GM12878 (cell line): ENCODE data around the gene DLG2. TPM values are rescaled to one million over a fixed set of nuclear protein-coding genes. Genes with fewer than 3 reads are reported as not detected.

Source experiments
- ATAC-seq: fragments of 200-7000 bp; cut with Tn5 transposase; 3 replicates; pipeline ENCODE4 v1.9.1; 2020; ENCODE audit warnings: mild to moderate bottlenecking, moderate library complexity
- BruUV-seq: library from RNA; stranded (reverse); fragments of 400-500 nt; replicated peaks from 2 replicates; lab custom pipeline; 2021; lab: Mats Ljungman, UMichigan
- CTCF ChIA-PET: fragments of 300-600 bp; sonication (Branson Sonifier 250); formaldehyde crosslinking; extraction: SDS; loops from one replicate; lab custom pipeline; 2021; ENCODE audit warnings: inconsistent platforms; lab: Yijun Ruan, JAX
- POLR2A ChIA-PET: fragments of 350-600 bp; formaldehyde crosslinking; extraction: SDS; loops from one replicate; lab custom pipeline; 2021; ENCODE audit warnings: inconsistent platforms; lab: Charles Lee
- RAD21 ChIA-PET: fragments of 300-600 bp; sonication (Branson Sonifier 250); formaldehyde crosslinking; loops from one replicate; lab custom pipeline; 2023; ENCODE audit warnings: antibody characterized with exemption; ENCODE audit not compliant: unreplicated experiment; lab: Charles Lee
- SMC1A ChIA-PET: fragments of 300-600 bp; sonication (Branson Sonifier 250); formaldehyde crosslinking; loops from one replicate; lab custom pipeline; 2023; ENCODE audit not compliant: unreplicated experiment, uncharacterized antibody; lab: Charles Lee
- DNase-seq: peaks from one replicate; pipeline ENCODE4 v3.0.0-alpha.2; 2011; ENCODE audit warnings: low read depth, low spot score
- FAIRE-seq: peaks from 3 replicates; lab custom pipeline; 2011; peaks lifted over from hg19 to GRCh38; lab: Jason Lieb, UNC
- H2AFZ ChIP-seq: 2 replicates; pipeline ENCODE4 v1.6.0; 2011; ENCODE audit warnings: low read depth, low read length, control low read depth; ENCODE audit not compliant: control insufficient read depth
- H3K27ac ChIP-seq: 2 replicates; pipeline ENCODE4 v1.5.1; 2011; ENCODE audit warnings: control low read depth; ENCODE audit not compliant: control insufficient read depth, insufficient read depth
- H3K27me3 ChIP-seq, 2 experiments: replicated peaks in 1 of 2; 2 replicates each; pipeline versions ENCODE4 v1.6.0 to v1.6.1; 2011; ENCODE audit warnings: low read length in 1 of 2; ENCODE audit not compliant: control insufficient read depth in 2 of 2, insufficient read depth in 2 of 2
- H3K36me3 ChIP-seq, 2 experiments: 2 replicates each; pipeline ENCODE4 v1.5.1; 2011; ENCODE audit warnings: low read length in 1 of 2; ENCODE audit not compliant: control insufficient read depth in 2 of 2, insufficient read depth in 2 of 2
- H3K4me1 ChIP-seq: 2 replicates; pipeline ENCODE4 v1.6.1; 2011; ENCODE audit warnings: mild to moderate bottlenecking, low read length, moderate library complexity, mixed read lengths; ENCODE audit not compliant: control insufficient read depth, insufficient read depth
- H3K4me2 ChIP-seq: 2 replicates; pipeline ENCODE4 v1.6.0; 2011; ENCODE audit warnings: control low read depth; ENCODE audit not compliant: control insufficient read depth, insufficient read depth
- H3K4me3 ChIP-seq: fragments of 200-600 bp; sonication (generic); 2 replicates; pipeline ENCODE4 v1.5.1; 2016
- H3K79me2 ChIP-seq: 2 replicates; pipeline ENCODE4 v1.6.0; 2011; ENCODE audit warnings: low read length; ENCODE audit not compliant: control insufficient read depth, insufficient read depth
- H3K9ac ChIP-seq: 2 replicates; pipeline ENCODE4 v1.8.0; 2011; ENCODE audit warnings: low read length, control low read depth, mixed read lengths; ENCODE audit not compliant: control insufficient read depth, insufficient read depth
- H3K9me3 ChIP-seq: replicated peaks from 3 replicates; pipeline ENCODE4 v1.5.1; 2011; ENCODE audit warnings: mild to moderate bottlenecking, low read length; ENCODE audit not compliant: control insufficient read depth, insufficient read depth
- H4K20me1 ChIP-seq: 2 replicates; pipeline ENCODE4 v1.6.0; 2011; ENCODE audit not compliant: control insufficient read depth, insufficient read depth
- ASH2L ChIP-seq: fragments of 300-600, 200-600 bp; sonication (generic); IDR thresholded peaks from 2 replicates; pipeline ENCODE4 v1.6.1; 2017; ENCODE audit warnings: low read depth, mild to moderate bottlenecking, borderline replicate concordance
- ATF7 ChIP-seq: fragments of 450-650 bp; IDR thresholded peaks from 2 replicates; pipeline ENCODE4 v1.6.1; 2016; ENCODE audit warnings: low read depth, mild to moderate bottlenecking
- BCL11A ChIP-seq: IDR thresholded peaks from 2 replicates; pipeline ENCODE4 v1.6.1; 2011; ENCODE audit warnings: low read depth, low read length
- JUND ChIP-seq: IDR thresholded peaks from 2 replicates; pipeline ENCODE4 v1.6.1; 2012; ENCODE audit warnings: low read depth, mild to moderate bottlenecking, low read length, improper control_type of control experiment, moderate library complexity
- MAX ChIP-seq: IDR thresholded peaks from 2 replicates; pipeline ENCODE4 v1.6.1; 2012; ENCODE audit warnings: low read depth, low read length, improper control_type of control experiment
- NFIC ChIP-seq: IDR thresholded peaks from 2 replicates; pipeline ENCODE4 v1.6.1; 2012; ENCODE audit warnings: low read depth, mild to moderate bottlenecking, inconsistent platforms, low read length, moderate library complexity
- NR2C1 ChIP-seq: fragments of 450-650 bp; IDR thresholded peaks from 2 replicates; pipeline ENCODE4 v1.6.1; 2017; ENCODE audit warnings: antibody characterized with exemption, mild to moderate bottlenecking, moderate library complexity
- POLR2AphosphoS5 ChIP-seq: IDR thresholded peaks from 2 replicates; pipeline ENCODE4 v1.6.1; 2011; ENCODE audit warnings: mild to moderate bottlenecking, low read length, inconsistent platforms
- SMAD1 ChIP-seq: fragments of 450-650 bp; IDR thresholded peaks from 2 replicates; pipeline ENCODE4 v1.6.1; 2018; ENCODE audit warnings: mild to moderate bottlenecking, low read depth; ENCODE audit not compliant: partially characterized antibody
- SMARCA5 ChIP-seq: fragments of 450-650 bp; IDR thresholded peaks from 2 replicates; pipeline ENCODE4 v1.6.1; 2017; ENCODE audit warnings: mild to moderate bottlenecking
- SREBF1 ChIP-seq: IDR thresholded peaks from 2 replicates; pipeline ENCODE4 v1.6.1; 2012; ENCODE audit warnings: mild to moderate bottlenecking, low read length
- STAT1 ChIP-seq: fragments of 450-650 bp; conservative IDR thresholded peaks from 2 replicates; pipeline ENCODE4 v1.6.1; 2014; ENCODE audit warnings: antibody characterized with exemption, mild to moderate bottlenecking
- TAF1 ChIP-seq: IDR thresholded peaks from 2 replicates; pipeline ENCODE4 v1.6.1; 2011; ENCODE audit warnings: mild to moderate bottlenecking, low read depth, low read length, borderline replicate concordance
- YY1 ChIP-seq: IDR thresholded peaks from 2 replicates; pipeline ENCODE4 v1.6.1; 2011; ENCODE audit warnings: low read depth, mild to moderate bottlenecking, low read length
- ZNF207 ChIP-seq: fragments of 450-650 bp; IDR thresholded peaks from 2 replicates; pipeline ENCODE4 v1.6.1; 2014; ENCODE audit warnings: antibody characterized with exemption, mild to moderate bottlenecking, borderline replicate concordance
- ZNF384 ChIP-seq: IDR thresholded peaks from 2 replicates; pipeline ENCODE4 v1.6.1; 2012; ENCODE audit warnings: low read depth, mild to moderate bottlenecking, low read length, improper control_type of control experiment, borderline replicate concordance
- WGBS: methylation state at CpG from one replicate; pipeline ENCODE4 v1.1.6; 2016; ENCODE audit warnings: low lambda C conversion rate; ENCODE audit not compliant: insufficient replicate concordance, insufficient coverage; ENCODE audit errors: missing lambda C conversion rate; 5-methylcytosine and 5-hydroxymethylcytosine counted together
- in situ Hi-C: fragments of 300-500 bp; cut with MboI; formaldehyde crosslinking; loops from 9 replicates; pipeline ENCODE4 v1.14.3; 2018; ENCODE audit warnings: mixed read lengths
- intact Hi-C: fragments of 100-400 bp; cut with micrococcal nuclease; formaldehyde crosslinking; loops from one replicate; pipeline ENCODE4 v1.14.2; 2022; ENCODE audit not compliant: unreplicated experiment
- polyA plus RNA-seq, 11 experiments: library from polyadenylated mRNA; depleted of rRNA in 4 of 11; unstranded in 6 of 11; stranded (reverse) in 5 of 11; fragments of >200 nt; fragmentation: Nextera tagmentation in 4 of 11; fragmentation: Illumina TruSeq in 1 of 11; extraction: Ambion mirVana in 4 of 11; extraction: Trizol in 1 of 11; gene quantifications; 1 replicate in 1 of 11; 2 replicates in 10 of 11; pipeline versions ENCODE4 v1.2.1 to v1.2.3, GENCODE V29; 2011 to 2016; ENCODE audit warnings: inconsistent platforms in 2 of 11, missing spikeins in 2 of 11, low read depth in 1 of 11
- total RNA-seq, 4 experiments: library from RNA; depleted of rRNA in 3 of 4; stranded (reverse); fragments of >200 nt in 3 of 4; fragmentation: Illumina TruSeq in 1 of 4; extraction: Trizol in 1 of 4; gene quantifications; 2 replicates each; pipeline versions ENCODE4 v1.2.1 to v1.2.3, GENCODE V29; 2013 to 2021
- TF ChIP-seq, protein P1 (sequence below): fragments of 450-650 bp; IDR thresholded peaks from 2 replicates; pipeline ENCODE4 v1.6.1; 2017; ENCODE audit warnings: mild to moderate bottlenecking, moderate library complexity
- TF ChIP-seq, protein P2 (sequence below): fragments of 150-350 bp; IDR thresholded peaks from 2 replicates; pipeline ENCODE4 v1.6.1; 2014; ENCODE audit warnings: mild to moderate bottlenecking, low read depth, low read length

DLG2 gene
- total and polyA plus RNA-seq, 10 of the 15 experiments (the other 5 are each of a cell fraction or from before 2014, with no cell fraction given) = 0.09 to 0.98 (median 0.35) TPM

DNA sequence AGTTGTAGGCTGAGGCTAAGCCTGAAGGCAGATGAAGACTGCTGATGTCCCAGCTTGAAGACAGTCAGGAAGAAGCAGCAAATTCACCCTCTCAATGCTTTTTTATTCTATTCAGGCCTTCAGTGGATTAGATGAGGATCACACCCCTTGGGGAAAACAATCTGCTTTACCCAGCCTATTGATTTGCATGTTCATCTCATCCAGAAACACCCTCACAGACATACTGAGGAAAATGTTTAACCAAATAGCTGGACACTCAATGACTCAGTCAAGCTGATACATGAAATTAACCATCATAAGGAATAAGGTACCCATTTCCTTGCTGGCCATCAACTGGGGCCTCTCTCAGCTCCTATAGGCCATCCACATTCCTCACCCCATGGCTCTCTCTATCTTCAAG is 1791.1 kb downstream of the DLG2 start (continued):
- TF ChIP-seq, protein P1, sequence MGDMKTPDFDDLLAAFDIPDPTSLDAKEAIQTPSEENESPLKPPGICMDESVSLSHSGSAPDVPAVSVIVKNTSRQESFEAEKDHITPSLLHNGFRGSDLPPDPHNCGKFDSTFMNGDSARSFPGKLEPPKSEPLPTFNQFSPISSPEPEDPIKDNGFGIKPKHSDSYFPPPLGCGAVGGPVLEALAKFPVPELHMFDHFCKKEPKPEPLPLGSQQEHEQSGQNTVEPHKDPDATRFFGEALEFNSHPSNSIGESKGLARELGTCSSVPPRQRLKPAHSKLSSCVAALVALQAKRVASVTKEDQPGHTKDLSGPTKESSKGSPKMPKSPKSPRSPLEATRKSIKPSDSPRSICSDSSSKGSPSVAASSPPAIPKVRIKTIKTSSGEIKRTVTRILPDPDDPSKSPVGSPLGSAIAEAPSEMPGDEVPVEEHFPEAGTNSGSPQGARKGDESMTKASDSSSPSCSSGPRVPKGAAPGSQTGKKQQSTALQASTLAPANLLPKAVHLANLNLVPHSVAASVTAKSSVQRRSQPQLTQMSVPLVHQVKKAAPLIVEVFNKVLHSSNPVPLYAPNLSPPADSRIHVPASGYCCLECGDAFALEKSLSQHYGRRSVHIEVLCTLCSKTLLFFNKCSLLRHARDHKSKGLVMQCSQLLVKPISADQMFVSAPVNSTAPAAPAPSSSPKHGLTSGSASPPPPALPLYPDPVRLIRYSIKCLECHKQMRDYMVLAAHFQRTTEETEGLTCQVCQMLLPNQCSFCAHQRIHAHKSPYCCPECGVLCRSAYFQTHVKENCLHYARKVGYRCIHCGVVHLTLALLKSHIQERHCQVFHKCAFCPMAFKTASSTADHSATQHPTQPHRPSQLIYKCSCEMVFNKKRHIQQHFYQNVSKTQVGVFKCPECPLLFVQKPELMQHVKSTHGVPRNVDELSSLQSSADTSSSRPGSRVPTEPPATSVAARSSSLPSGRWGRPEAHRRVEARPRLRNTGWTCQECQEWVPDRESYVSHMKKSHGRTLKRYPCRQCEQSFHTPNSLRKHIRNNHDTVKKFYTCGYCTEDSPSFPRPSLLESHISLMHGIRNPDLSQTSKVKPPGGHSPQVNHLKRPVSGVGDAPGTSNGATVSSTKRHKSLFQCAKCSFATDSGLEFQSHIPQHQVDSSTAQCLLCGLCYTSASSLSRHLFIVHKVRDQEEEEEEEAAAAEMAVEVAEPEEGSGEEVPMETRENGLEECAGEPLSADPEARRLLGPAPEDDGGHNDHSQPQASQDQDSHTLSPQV = no peak
- no peak for TF ChIP-seq YY1
- no peak for TF ChIP-seq TAF1
- no peak for TF ChIP-seq SREBF1

DNA sequence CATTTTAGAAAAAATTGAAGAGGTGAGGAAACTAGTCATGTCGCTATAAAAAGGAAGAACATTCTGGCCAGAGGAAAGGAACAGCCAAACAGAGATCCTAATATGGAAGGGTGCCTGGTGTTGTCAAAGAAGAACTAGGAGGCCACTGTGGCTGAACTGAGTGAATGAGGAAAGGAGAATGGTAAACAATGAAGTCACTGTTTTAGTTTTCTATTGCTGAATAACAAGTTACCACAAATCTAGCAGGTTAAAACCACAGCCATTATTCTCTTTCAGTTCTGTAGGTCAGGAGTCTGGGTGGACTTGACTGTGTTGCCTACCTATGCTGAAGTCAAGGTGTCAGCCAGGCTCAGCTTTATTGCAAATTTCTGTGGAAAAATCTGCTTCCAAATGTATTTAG is 1791.7 kb downstream of the DLG2 start:
- POLR2A ChIA-PET = no interaction called here
- intact Hi-C loops (loop anchor here (1.0 to 5.0 kb wide), 2 partner anchors 122 to 135 kb away; no protein-coding TSS in a partner anchor), in situ Hi-C loops (loop anchor here (5.0 to 10.0 kb wide), 2 partner anchors 427 to 729 kb away; no protein-coding TSS in a partner anchor)
- Histone ChIP-seq H3K27me3 (peaks cover 0 to 5% of the 10 kb centered on the region in 2 experiments; a peak in 1 of 4 replicates), H3K4me1 (peaks cover 4% of the 10 kb centered on the region), H3K79me2 (no peaks in the 10 kb centered on the region), H3K9ac (no peak overlapping the region), H4K20me1 (no peaks in the 10 kb centered on the region), H3K9me3 (no peaks in the 10 kb centered on the region), H2AFZ (no peak overlapping the region), H3K4me2 (no peak overlapping the region), H3K27ac (no peak overlapping the region), H3K36me3 (no peaks in the 10 kb centered on the region), H3K4me3 (no peak overlapping the region)
- 33% methylated on average over 1 of the region's 1 CpG for WGBS
- FAIRE-seq = peak; percentile 64
- peak; percentile 24 for DNase-seq
- RAD21 ChIA-PET = interaction anchor here (1.9 kb wide), 1 partner anchor 426 kb away, joined by 5 read pairs; no protein-coding TSS in a partner anchor
- SMC1A ChIA-PET = no interaction called here
- peak; percentile 82 for ATAC-seq
- no TSS peak for BruUV-seq
- CTCF ChIA-PET = interaction anchor here (1.3 to 5.0 kb wide), 9 partner anchors 8 to 729 kb away, joined by 3 to 37 read pairs (median 12); no protein-coding TSS in a partner anchor
- no peak for TF ChIP-seq ASH2L
- TF ChIP-seq MAX = no peak
- no peak for TF ChIP-seq NFIC
- TF ChIP-seq SREBF1 = no peak
- no peak for TF ChIP-seq NR2C1
- TF ChIP-seq SMARCA5 = no peak
- no peak for TF ChIP-seq STAT1
- TF ChIP-seq BCL11A = no peak
- TF ChIP-seq ZNF207 = no peak
- TF ChIP-seq ATF7 = peak; percentile 85
- no peak for TF ChIP-seq POLR2AphosphoS5
- no peak for TF ChIP-seq SMAD1
- TF ChIP-seq, protein P2, sequence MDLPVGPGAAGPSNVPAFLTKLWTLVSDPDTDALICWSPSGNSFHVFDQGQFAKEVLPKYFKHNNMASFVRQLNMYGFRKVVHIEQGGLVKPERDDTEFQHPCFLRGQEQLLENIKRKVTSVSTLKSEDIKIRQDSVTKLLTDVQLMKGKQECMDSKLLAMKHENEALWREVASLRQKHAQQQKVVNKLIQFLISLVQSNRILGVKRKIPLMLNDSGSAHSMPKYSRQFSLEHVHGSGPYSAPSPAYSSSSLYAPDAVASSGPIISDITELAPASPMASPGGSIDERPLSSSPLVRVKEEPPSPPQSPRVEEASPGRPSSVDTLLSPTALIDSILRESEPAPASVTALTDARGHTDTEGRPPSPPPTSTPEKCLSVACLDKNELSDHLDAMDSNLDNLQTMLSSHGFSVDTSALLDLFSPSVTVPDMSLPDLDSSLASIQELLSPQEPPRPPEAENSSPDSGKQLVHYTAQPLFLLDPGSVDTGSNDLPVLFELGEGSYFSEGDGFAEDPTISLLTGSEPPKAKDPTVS = no peak
- no peak for TF ChIP-seq JUND
- no peak for TF ChIP-seq ZNF384
